HepG2 (cell line): Measurements from ENCODE around the gene TMEM258. TPM values are rescaled to one million over a fixed set of nuclear protein-coding genes. Genes with fewer than 3 reads are reported as not detected.

Experiments used
- CBX1 ChIP-seq: IDR thresholded peaks from one replicate; pipeline ENCODE4 v1.6.1; 2016; ENCODE audit warnings: antibody characterized with exemption, low read depth
- CEBPG ChIP-seq: IDR thresholded peaks from 2 replicates; pipeline ENCODE4 v1.6.1; 2016
- CREB1 ChIP-seq, 2 experiments: fragments of 450-650 bp in 1 of 2; IDR thresholded peaks; 2 replicates each; pipeline ENCODE4 v1.6.1; 2016 to 2017; ENCODE audit warnings: control low read depth in 1 of 2, mild to moderate bottlenecking in 1 of 2, missing compliant biosample characterization in 1 of 2, missing genetic modification characterization in 1 of 2
- HNRNPUL1 ChIP-seq: fragments of 200-400 bp; formaldehyde crosslinking; IDR thresholded peaks from 2 replicates; pipeline ENCODE4 v1.6.1; 2017; ENCODE audit warnings: low read depth, mild to moderate bottlenecking, low read length, moderate library complexity
- POLR2G ChIP-seq: fragments of 200-400 bp; formaldehyde crosslinking; IDR thresholded peaks from 2 replicates; pipeline ENCODE4 v1.6.1; 2018; ENCODE audit warnings: mild to moderate bottlenecking, low read depth, low read length, moderate library complexity
- SP1 ChIP-seq, 2 experiments: fragments of 450-650 bp in 1 of 2; sonication (generic) in 1 of 2; formaldehyde crosslinking in 1 of 2; IDR thresholded peaks; 2 replicates each; pipeline versions ENCODE4 v1.4.0 to v1.6.1; 2016 to 2020; ENCODE audit warnings: missing genetic modification reagents in 1 of 2
- ZBTB7B ChIP-seq: sonication (generic); formaldehyde crosslinking; IDR thresholded peaks from 2 replicates; pipeline ENCODE4 v1.4.0; 2020; ENCODE audit warnings: missing genetic modification reagents
- ZC3H4 ChIP-seq: sonication (generic); formaldehyde crosslinking; IDR thresholded peaks from 2 replicates; pipeline ENCODE4 v1.4.0; 2020; ENCODE audit warnings: missing genetic modification reagents, borderline replicate concordance
- ZFX ChIP-seq: sonication (generic); formaldehyde crosslinking; IDR thresholded peaks from 2 replicates; pipeline ENCODE4 v1.4.0; 2020; ENCODE audit warnings: mild to moderate bottlenecking, low read depth, missing genetic modification reagents, moderate library complexity
- ZNF550 ChIP-seq: sonication (generic); formaldehyde crosslinking; IDR thresholded peaks from 2 replicates; pipeline ENCODE4 v1.4.0; 2020; ENCODE audit warnings: mild to moderate bottlenecking, missing genetic modification reagents, borderline replicate concordance
- ZNF709 ChIP-seq: sonication (generic); formaldehyde crosslinking; IDR thresholded peaks from 2 replicates; pipeline ENCODE4 v1.5.0; 2020; ENCODE audit warnings: mild to moderate bottlenecking, missing genetic modification reagents
- polyA plus RNA-seq, 8 experiments: library from polyadenylated mRNA; depleted of rRNA in 3 of 8; stranded (reverse) in 7 of 8; unstranded in 1 of 8; fragments of >200 nt; fragmentation: Illumina TruSeq in 4 of 8; extraction: Trizol in 4 of 8; gene quantifications; 2 replicates each; pipeline versions ENCODE4 v1.2.1 to v1.2.3, GENCODE V29; 2011 to 2016; ENCODE audit warnings: low read depth in 4 of 8, missing spikeins in 1 of 8, mixed read lengths in 1 of 8; ENCODE audit not compliant: insufficient read depth in 1 of 8
- total RNA-seq, 5 experiments: library from RNA; depleted of rRNA; stranded (reverse); fragments of >200 nt; fragmentation: Illumina TruSeq; extraction: Trizol; gene quantifications; 2 replicates each; pipeline ENCODE4 v1.2.3, GENCODE V29; 2016; ENCODE audit warnings: low read depth in 1 of 5
- TF ChIP-seq, protein P1 (sequence below), 2 experiments: sonication (generic) in 1 of 2; formaldehyde crosslinking in 1 of 2; IDR thresholded peaks; 2 replicates each; pipeline versions ENCODE4 v1.4.0 to v1.6.1; 2016 to 2020; ENCODE audit warnings: borderline replicate concordance in 1 of 2, low read depth in 1 of 2, mild to moderate bottlenecking in 1 of 2, missing genetic modification reagents in 1 of 2
- TF ChIP-seq, protein P2 (sequence below): sonication (generic); formaldehyde crosslinking; IDR thresholded peaks from 2 replicates; pipeline ENCODE4 v1.4.0; 2020; ENCODE audit warnings: missing genetic modification reagents, mild to moderate bottlenecking, borderline replicate concordance
- TF ChIP-seq, protein P3 (sequence below): sonication (generic); formaldehyde crosslinking; IDR thresholded peaks from 2 replicates; pipeline ENCODE4 v1.4.0; 2020; ENCODE audit warnings: low read depth, missing genetic modification reagents
- TF ChIP-seq, protein P4 (sequence below): sonication (generic); formaldehyde crosslinking; IDR thresholded peaks from 2 replicates; pipeline ENCODE4; 2020; ENCODE audit warnings: missing genetic modification reagents, mild to moderate bottlenecking, borderline replicate concordance

TMEM258 gene
- total and polyA plus RNA-seq, 2 of the 13 experiments (the other 11 are each of a cell fraction or from before 2014, with no cell fraction given), result 175 to 424 TPM

DNA sequence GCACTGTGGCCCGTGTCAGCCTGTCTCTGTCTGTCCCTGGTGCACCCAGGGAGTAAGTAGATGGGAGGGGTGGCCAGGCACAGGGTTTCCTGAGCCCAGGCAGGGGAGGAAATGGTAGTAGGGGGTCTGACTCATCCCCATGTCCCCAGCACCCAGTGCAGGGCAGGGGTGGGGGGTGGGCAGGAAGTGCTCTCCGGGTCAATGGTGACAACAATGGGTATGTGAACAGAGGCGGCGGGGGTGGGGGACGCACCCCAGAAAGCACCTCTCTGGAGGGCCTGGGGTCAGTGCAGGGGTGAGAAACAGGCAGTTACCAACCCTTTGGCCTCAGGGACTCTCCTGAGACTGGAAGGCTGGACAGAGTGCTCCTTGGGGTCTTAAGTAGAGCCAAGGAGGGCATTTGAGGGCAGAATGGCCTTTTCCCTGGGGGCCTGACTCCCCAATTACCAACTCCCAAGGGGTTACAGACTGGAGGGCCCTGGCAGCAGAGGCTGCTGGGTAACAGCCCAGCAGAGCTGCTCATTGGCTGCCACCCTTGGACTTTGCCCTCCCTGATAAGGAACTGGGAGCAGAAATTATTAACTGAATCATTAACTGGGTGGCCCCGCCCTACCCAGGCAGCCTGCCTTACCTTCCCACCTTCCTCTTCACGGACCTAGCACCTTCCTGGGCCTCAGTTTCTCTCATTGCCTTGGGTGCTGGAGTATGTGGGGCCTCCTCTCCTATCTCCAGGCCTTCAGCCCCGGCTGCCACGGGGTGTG, 35.8 kb downstream of the TMEM258 start (continued):
- TF ChIP-seq, protein P1, sequence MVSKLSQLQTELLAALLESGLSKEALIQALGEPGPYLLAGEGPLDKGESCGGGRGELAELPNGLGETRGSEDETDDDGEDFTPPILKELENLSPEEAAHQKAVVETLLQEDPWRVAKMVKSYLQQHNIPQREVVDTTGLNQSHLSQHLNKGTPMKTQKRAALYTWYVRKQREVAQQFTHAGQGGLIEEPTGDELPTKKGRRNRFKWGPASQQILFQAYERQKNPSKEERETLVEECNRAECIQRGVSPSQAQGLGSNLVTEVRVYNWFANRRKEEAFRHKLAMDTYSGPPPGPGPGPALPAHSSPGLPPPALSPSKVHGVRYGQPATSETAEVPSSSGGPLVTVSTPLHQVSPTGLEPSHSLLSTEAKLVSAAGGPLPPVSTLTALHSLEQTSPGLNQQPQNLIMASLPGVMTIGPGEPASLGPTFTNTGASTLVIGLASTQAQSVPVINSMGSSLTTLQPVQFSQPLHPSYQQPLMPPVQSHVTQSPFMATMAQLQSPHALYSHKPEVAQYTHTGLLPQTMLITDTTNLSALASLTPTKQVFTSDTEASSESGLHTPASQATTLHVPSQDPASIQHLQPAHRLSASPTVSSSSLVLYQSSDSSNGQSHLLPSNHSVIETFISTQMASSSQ (IDR thresholded peaks at IDR 0.05; ENCODE audit: low read depth), result peak; percentile 86
- TF ChIP-seq, protein P1 (CRISPR knock-in tag; IDR thresholded peaks at IDR 0.05; ENCODE audit: borderline replicate concordance), result peak; percentile 95; the same call in 1 of the 2 replicates
- TF ChIP-seq ZBTB7B, result peak; percentile 92
- peak; percentile 97 for TF ChIP-seq POLR2G
- TF ChIP-seq ZNF550 (CRISPR knock-in tag), result 0 out of 2 replicates have a peak, but pooled peaks have one; percentile 62
- TF ChIP-seq, protein P2, sequence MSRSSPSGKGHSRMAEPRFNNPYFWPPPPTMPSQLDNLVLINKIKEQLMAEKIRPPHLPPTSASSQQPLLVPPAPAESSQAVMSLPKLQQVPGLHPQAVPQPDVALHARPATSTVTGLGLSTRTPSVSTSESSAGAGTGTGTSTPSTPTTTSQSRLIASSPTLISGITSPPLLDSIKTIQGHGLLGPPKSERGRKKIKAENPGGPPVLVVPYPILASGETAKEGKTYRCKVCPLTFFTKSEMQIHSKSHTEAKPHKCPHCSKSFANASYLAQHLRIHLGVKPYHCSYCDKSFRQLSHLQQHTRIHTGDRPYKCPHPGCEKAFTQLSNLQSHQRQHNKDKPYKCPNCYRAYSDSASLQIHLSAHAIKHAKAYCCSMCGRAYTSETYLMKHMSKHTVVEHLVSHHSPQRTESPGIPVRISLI, result no peak
- peak; percentile 20; the same call in 1 of the 2 replicates for TF ChIP-seq CEBPG (CRISPR knock-in tag)
- TF ChIP-seq ZFX (CRISPR knock-in tag), result peak; percentile 83
- TF ChIP-seq, protein P3, sequence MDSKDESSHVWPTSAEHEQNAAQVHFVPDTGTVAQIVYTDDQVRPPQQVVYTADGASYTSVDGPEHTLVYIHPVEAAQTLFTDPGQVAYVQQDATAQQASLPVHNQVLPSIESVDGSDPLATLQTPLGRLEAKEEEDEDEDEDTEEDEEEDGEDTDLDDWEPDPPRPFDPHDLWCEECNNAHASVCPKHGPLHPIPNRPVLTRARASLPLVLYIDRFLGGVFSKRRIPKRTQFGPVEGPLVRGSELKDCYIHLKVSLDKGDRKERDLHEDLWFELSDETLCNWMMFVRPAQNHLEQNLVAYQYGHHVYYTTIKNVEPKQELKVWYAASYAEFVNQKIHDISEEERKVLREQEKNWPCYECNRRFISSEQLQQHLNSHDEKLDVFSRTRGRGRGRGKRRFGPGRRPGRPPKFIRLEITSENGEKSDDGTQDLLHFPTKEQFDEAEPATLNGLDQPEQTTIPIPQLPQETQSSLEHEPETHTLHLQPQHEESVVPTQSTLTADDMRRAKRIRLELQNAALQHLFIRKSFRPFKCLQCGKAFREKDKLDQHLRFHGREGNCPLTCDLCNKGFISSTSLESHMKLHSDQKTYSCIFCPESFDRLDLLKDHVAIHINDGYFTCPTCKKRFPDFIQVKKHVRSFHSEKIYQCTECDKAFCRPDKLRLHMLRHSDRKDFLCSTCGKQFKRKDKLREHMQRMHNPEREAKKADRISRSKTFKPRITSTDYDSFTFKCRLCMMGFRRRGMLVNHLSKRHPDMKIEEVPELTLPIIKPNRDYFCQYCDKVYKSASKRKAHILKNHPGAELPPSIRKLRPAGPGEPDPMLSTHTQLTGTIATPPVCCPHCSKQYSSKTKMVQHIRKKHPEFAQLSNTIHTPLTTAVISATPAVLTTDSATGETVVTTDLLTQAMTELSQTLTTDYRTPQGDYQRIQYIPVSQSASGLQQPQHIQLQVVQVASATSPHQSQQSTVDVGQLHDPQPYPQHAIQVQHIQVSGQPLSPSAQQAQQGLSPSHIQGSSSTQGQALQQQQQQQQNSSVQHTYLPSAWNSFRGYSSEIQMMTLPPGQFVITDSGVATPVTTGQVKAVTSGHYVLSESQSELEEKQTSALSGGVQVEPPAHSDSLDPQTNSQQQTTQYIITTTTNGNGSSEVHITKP, result 0 out of 2 replicates have a peak, but pooled peaks have one; percentile 12
- 0 out of 2 replicates have a peak, but pooled peaks have one; percentile 73 for TF ChIP-seq ZNF709
- TF ChIP-seq, protein P4, sequence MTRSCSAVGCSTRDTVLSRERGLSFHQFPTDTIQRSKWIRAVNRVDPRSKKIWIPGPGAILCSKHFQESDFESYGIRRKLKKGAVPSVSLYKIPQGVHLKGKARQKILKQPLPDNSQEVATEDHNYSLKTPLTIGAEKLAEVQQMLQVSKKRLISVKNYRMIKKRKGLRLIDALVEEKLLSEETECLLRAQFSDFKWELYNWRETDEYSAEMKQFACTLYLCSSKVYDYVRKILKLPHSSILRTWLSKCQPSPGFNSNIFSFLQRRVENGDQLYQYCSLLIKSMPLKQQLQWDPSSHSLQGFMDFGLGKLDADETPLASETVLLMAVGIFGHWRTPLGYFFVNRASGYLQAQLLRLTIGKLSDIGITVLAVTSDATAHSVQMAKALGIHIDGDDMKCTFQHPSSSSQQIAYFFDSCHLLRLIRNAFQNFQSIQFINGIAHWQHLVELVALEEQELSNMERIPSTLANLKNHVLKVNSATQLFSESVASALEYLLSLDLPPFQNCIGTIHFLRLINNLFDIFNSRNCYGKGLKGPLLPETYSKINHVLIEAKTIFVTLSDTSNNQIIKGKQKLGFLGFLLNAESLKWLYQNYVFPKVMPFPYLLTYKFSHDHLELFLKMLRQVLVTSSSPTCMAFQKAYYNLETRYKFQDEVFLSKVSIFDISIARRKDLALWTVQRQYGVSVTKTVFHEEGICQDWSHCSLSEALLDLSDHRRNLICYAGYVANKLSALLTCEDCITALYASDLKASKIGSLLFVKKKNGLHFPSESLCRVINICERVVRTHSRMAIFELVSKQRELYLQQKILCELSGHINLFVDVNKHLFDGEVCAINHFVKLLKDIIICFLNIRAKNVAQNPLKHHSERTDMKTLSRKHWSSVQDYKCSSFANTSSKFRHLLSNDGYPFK (CRISPR knock-in tag), result peak; percentile 78
- no peak for TF ChIP-seq SP1 (IDR thresholded peaks at IDR 0.05)
- TF ChIP-seq SP1 (CRISPR knock-in tag; IDR thresholded peaks at IDR 0.05), result peak; percentile 26; the same call in 1 of the 2 replicates
- TF ChIP-seq HNRNPUL1, result no peak
- peak; percentile 82; the same call in 1 of the 2 replicates for TF ChIP-seq ZC3H4
- TF ChIP-seq CREB1 (IDR thresholded peaks at IDR 0.05), result 0 out of 2 replicates have a peak, but pooled peaks have one; percentile 17
- TF ChIP-seq CREB1 (CRISPR knock-in tag; IDR thresholded peaks at IDR 0.05), result no peak
- TF ChIP-seq CBX1, result peak; percentile 41
